GM12878 (cell line): ENCODE data around the gene BAX. TPM values are rescaled to one million over a fixed set of nuclear protein-coding genes. Genes with fewer than 3 reads are reported as not detected.

Experiments used
- ATAC-seq: fragments of 200-7000 bp; cut with Tn5 transposase; 3 replicates; pipeline ENCODE4 v1.9.1; 2020; ENCODE audit warnings: mild to moderate bottlenecking, moderate library complexity
- BruUV-seq: library from RNA; stranded (reverse); fragments of 400-500 nt; replicated peaks from 2 replicates; lab custom pipeline; 2021; lab: Mats Ljungman, UMichigan
- CTCF ChIA-PET: fragments of 300-600 bp; sonication (Branson Sonifier 250); formaldehyde crosslinking; extraction: SDS; loops from one replicate; lab custom pipeline; 2021; ENCODE audit warnings: inconsistent platforms; lab: Yijun Ruan, JAX
- POLR2A ChIA-PET: fragments of 350-600 bp; formaldehyde crosslinking; extraction: SDS; loops from one replicate; lab custom pipeline; 2021; ENCODE audit warnings: inconsistent platforms; lab: Charles Lee
- RAD21 ChIA-PET: fragments of 300-600 bp; sonication (Branson Sonifier 250); formaldehyde crosslinking; loops from one replicate; lab custom pipeline; 2023; ENCODE audit warnings: antibody characterized with exemption; ENCODE audit not compliant: unreplicated experiment; lab: Charles Lee
- SMC1A ChIA-PET: fragments of 300-600 bp; sonication (Branson Sonifier 250); formaldehyde crosslinking; loops from one replicate; lab custom pipeline; 2023; ENCODE audit not compliant: unreplicated experiment, uncharacterized antibody; lab: Charles Lee
- DNase-seq: peaks from one replicate; pipeline ENCODE4 v3.0.0-alpha.2; 2011; ENCODE audit warnings: low read depth, low spot score
- FAIRE-seq: peaks from 3 replicates; lab custom pipeline; 2011; peaks lifted over from hg19 to GRCh38; lab: Jason Lieb, UNC
- H2AFZ ChIP-seq: 2 replicates; pipeline ENCODE4 v1.6.0; 2011; ENCODE audit warnings: low read depth, low read length, control low read depth; ENCODE audit not compliant: control insufficient read depth
- H3K27ac ChIP-seq: 2 replicates; pipeline ENCODE4 v1.5.1; 2011; ENCODE audit warnings: control low read depth; ENCODE audit not compliant: control insufficient read depth, insufficient read depth
- H3K27me3 ChIP-seq, 2 experiments: replicated peaks in 1 of 2; 2 replicates each; pipeline versions ENCODE4 v1.6.0 to v1.6.1; 2011; ENCODE audit warnings: low read length in 1 of 2; ENCODE audit not compliant: control insufficient read depth in 2 of 2, insufficient read depth in 2 of 2
- H3K36me3 ChIP-seq, 2 experiments: 2 replicates each; pipeline ENCODE4 v1.5.1; 2011; ENCODE audit warnings: low read length in 1 of 2; ENCODE audit not compliant: control insufficient read depth in 2 of 2, insufficient read depth in 2 of 2
- H3K4me1 ChIP-seq: 2 replicates; pipeline ENCODE4 v1.6.1; 2011; ENCODE audit warnings: mild to moderate bottlenecking, low read length, moderate library complexity, mixed read lengths; ENCODE audit not compliant: control insufficient read depth, insufficient read depth
- H3K4me2 ChIP-seq: 2 replicates; pipeline ENCODE4 v1.6.0; 2011; ENCODE audit warnings: control low read depth; ENCODE audit not compliant: control insufficient read depth, insufficient read depth
- H3K4me3 ChIP-seq: fragments of 200-600 bp; sonication (generic); 2 replicates; pipeline ENCODE4 v1.5.1; 2016
- H3K79me2 ChIP-seq: 2 replicates; pipeline ENCODE4 v1.6.0; 2011; ENCODE audit warnings: low read length; ENCODE audit not compliant: control insufficient read depth, insufficient read depth
- H3K9ac ChIP-seq: 2 replicates; pipeline ENCODE4 v1.8.0; 2011; ENCODE audit warnings: low read length, control low read depth, mixed read lengths; ENCODE audit not compliant: control insufficient read depth, insufficient read depth
- H3K9me3 ChIP-seq: replicated peaks from 3 replicates; pipeline ENCODE4 v1.5.1; 2011; ENCODE audit warnings: mild to moderate bottlenecking, low read length; ENCODE audit not compliant: control insufficient read depth, insufficient read depth
- H4K20me1 ChIP-seq: 2 replicates; pipeline ENCODE4 v1.6.0; 2011; ENCODE audit not compliant: control insufficient read depth, insufficient read depth
- CUX1 ChIP-seq: IDR thresholded peaks from 2 replicates; pipeline ENCODE4 v1.6.1; 2012; ENCODE audit warnings: improper control_type of control experiment, low read depth, low read length; ENCODE audit not compliant: insufficient replicate concordance
- MEF2B ChIP-seq: fragments of 450-650 bp; IDR thresholded peaks from 2 replicates; pipeline ENCODE4 v1.6.1; 2018; ENCODE audit warnings: mild to moderate bottlenecking, moderate library complexity; ENCODE audit not compliant: partially characterized antibody, poor library complexity, severe bottlenecking
- NBN ChIP-seq: fragments of 450-650 bp; IDR thresholded peaks from 2 replicates; pipeline ENCODE4 v1.6.1; 2016
- SREBF1 ChIP-seq: IDR thresholded peaks from 2 replicates; pipeline ENCODE4 v1.6.1; 2012; ENCODE audit warnings: mild to moderate bottlenecking, low read length
- YBX1 ChIP-seq: fragments of 450-650 bp; IDR thresholded peaks from 2 replicates; pipeline ENCODE4 v1.6.1; 2016; ENCODE audit warnings: antibody characterized with exemption
- WGBS: methylation state at CpG from one replicate; pipeline ENCODE4 v1.1.6; 2016; ENCODE audit warnings: low lambda C conversion rate; ENCODE audit not compliant: insufficient replicate concordance, insufficient coverage; ENCODE audit errors: missing lambda C conversion rate; 5-methylcytosine and 5-hydroxymethylcytosine counted together
- in situ Hi-C: fragments of 300-500 bp; cut with MboI; formaldehyde crosslinking; loops from 9 replicates; pipeline ENCODE4 v1.14.3; 2018; ENCODE audit warnings: mixed read lengths
- intact Hi-C: fragments of 100-400 bp; cut with micrococcal nuclease; formaldehyde crosslinking; loops from one replicate; pipeline ENCODE4 v1.14.2; 2022; ENCODE audit not compliant: unreplicated experiment
- polyA plus RNA-seq, 11 experiments: library from polyadenylated mRNA; depleted of rRNA in 4 of 11; unstranded in 6 of 11; stranded (reverse) in 5 of 11; fragments of >200 nt; fragmentation: Nextera tagmentation in 4 of 11; fragmentation: Illumina TruSeq in 1 of 11; extraction: Ambion mirVana in 4 of 11; extraction: Trizol in 1 of 11; gene quantifications; 1 replicate in 1 of 11; 2 replicates in 10 of 11; pipeline versions ENCODE4 v1.2.1 to v1.2.3, GENCODE V29; 2011 to 2016; ENCODE audit warnings: inconsistent platforms in 2 of 11, missing spikeins in 2 of 11, low read depth in 1 of 11
- total RNA-seq, 4 experiments: library from RNA; depleted of rRNA in 3 of 4; stranded (reverse); fragments of >200 nt in 3 of 4; fragmentation: Illumina TruSeq in 1 of 4; extraction: Trizol in 1 of 4; gene quantifications; 2 replicates each; pipeline versions ENCODE4 v1.2.1 to v1.2.3, GENCODE V29; 2013 to 2021

BAX gene
- total and polyA plus RNA-seq, 10 of the 15 experiments (the other 5 are each of a cell fraction or from before 2014, with no cell fraction given), result 7.2 to 221 (median 137) TPM

GRCh38 chr19:48977061-48977460 lies 22.4 kb downstream of the BAX start:
- CTCF ChIA-PET, result interaction anchor here (1.0 to 4.4 kb wide), 3 partner anchors 16 to 181 kb away, joined by 4 to 36 read pairs (median 6); partner anchors contain the start of genes GYS1 and RUVBL2

More at GRCh38 chr19:48977061-48977460, 22.4 kb downstream of the BAX start:
- no peaks in the 10 kb centered on the region for H3K9me3 ChIP-seq
- no TSS peak for BruUV-seq
- intact Hi-C loops, result no loop called here
- FAIRE-seq (no peak), ATAC-seq (no peak), DNase-seq (no peak)
- H3K36me3 ChIP-seq, result peaks cover 0 to 13% of the 10 kb centered on the region in 2 experiments
- SMC1A ChIA-PET, result interaction anchor here (1.6 to 3.2 kb wide), 3 partner anchors 9 to 181 kb away, joined by 6 to 9 read pairs (median 8); partner anchors contain the start of gene RUVBL2
- no peaks in the 10 kb centered on the region for H3K79me2 ChIP-seq
- WGBS, result 83% methylated on average over 2 of the region's 2 CpGs
- in situ Hi-C loops, result no loop called here
- no peak overlapping the region for H2AFZ ChIP-seq
- H3K4me1 ChIP-seq, result peaks cover 4% of the 10 kb centered on the region
- no peak overlapping the region for H3K9ac ChIP-seq
- no peaks in the 10 kb centered on the region for H4K20me1 ChIP-seq
- TF ChIP-seq NBN (no peak), SREBF1 (no peak), MEF2B (no peak), CUX1 (no peak), YBX1 (no peak)
- no peaks in the 10 kb centered on the region for H3K27me3 ChIP-seq
- POLR2A ChIA-PET, result interaction anchor here (0.5 to 7.1 kb wide), 5 partner anchors 16 to 348 kb away, joined by 3 to 41 read pairs (median 4); partner anchors contain the start of genes GYS1, RUVBL2 and TULP2
- H3K4me3 ChIP-seq, result no peak overlapping the region
- no peak overlapping the region for H3K27ac ChIP-seq
- RAD21 ChIA-PET, result interaction anchor here (0.6 to 1.0 kb wide), 2 partner anchors 10 to 43 kb away, joined by 3 read pairs; no protein-coding TSS in a partner anchor
- no peak overlapping the region for H3K4me2 ChIP-seq
